DND-41 (cell line): ENCODE measurements around the gene SNAP47.

Experiments
- EZH2 ChIP-seq: IDR thresholded peaks from 3 replicates; pipeline ENCODE4 v1.6.1; 2012; ENCODE audit warnings: borderline replicate concordance, low read depth, mild to moderate bottlenecking, moderate library complexity, low read length, inconsistent platforms; ENCODE audit not compliant: severe bottlenecking
- TF ChIP-seq, protein P1 (sequence below): IDR thresholded peaks from 2 replicates; pipeline ENCODE4 v1.5.1; 2012; ENCODE audit warnings: borderline replicate concordance, low read length, moderate library complexity, mild to moderate bottlenecking; ENCODE audit not compliant: poor library complexity, severe bottlenecking; ENCODE audit errors: extremely low read depth

GRCh38 chr1:227718932-227719331 is 16.3 kb upstream of the SNAP47 start:
- TF ChIP-seq, protein P1, sequence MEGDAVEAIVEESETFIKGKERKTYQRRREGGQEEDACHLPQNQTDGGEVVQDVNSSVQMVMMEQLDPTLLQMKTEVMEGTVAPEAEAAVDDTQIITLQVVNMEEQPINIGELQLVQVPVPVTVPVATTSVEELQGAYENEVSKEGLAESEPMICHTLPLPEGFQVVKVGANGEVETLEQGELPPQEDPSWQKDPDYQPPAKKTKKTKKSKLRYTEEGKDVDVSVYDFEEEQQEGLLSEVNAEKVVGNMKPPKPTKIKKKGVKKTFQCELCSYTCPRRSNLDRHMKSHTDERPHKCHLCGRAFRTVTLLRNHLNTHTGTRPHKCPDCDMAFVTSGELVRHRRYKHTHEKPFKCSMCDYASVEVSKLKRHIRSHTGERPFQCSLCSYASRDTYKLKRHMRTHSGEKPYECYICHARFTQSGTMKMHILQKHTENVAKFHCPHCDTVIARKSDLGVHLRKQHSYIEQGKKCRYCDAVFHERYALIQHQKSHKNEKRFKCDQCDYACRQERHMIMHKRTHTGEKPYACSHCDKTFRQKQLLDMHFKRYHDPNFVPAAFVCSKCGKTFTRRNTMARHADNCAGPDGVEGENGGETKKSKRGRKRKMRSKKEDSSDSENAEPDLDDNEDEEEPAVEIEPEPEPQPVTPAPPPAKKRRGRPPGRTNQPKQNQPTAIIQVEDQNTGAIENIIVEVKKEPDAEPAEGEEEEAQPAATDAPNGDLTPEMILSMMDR = no peak
- no peak for TF ChIP-seq EZH2
